ENCODE data around the gene SPACA1.

The SPACA1 gene

GRCh38 chr6:88105741-88106340, 58.2 kb downstream of the SPACA1 start:
- DNase-seq (ENCODE audit: low read depth in 3 of 3), result no peak

DNA sequence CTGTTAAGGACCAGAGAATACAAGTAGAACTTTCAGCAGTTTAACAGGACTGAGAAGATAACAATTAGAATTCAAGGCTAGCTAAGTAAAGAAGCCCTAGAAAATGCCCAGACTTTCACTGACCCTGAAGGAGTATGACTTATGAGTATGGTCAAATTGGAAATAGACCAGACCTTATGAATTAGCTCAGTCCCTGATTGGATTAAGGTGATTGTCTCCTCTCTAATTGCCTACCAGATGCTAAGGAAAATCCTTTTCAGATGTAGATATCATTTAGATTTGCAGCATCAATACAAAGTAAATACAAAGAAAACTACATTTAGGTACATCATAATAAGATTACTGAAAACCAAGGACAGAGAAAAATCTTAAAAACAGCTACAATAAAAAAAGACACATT, 59.6 kb downstream of the SPACA1 start:
- DNase-seq (ENCODE audit: low read depth in 3 of 3), result no peak

DNA sequence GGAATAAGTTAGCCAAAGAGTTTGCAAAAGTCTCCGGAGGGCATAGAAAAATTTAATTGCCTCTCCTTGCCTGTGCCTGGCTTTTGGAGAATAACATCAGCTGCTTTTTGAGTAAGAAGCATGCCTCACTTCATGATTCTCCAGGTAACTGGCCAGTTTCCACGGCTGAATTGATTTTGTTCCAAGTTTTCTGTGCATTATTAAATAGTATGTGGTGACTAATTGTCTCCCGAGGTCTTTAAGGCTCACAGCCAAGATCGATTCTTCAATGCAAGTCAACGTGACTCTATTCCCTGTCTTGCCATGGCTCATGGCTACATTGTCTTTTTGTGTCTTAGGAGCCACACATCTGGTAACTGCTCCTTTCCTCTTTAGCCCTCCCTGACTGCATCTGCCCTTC, 64.3 kb downstream of the SPACA1 start:
- no peak for DNase-seq (ENCODE audit: low read depth in 3 of 3)

- DNase-seq (ENCODE audit: low read depth in 3 of 3), result no peak
Measured at GRCh38 chr6:88114838-88115237, 67.2 kb downstream of the SPACA1 start.

DNA sequence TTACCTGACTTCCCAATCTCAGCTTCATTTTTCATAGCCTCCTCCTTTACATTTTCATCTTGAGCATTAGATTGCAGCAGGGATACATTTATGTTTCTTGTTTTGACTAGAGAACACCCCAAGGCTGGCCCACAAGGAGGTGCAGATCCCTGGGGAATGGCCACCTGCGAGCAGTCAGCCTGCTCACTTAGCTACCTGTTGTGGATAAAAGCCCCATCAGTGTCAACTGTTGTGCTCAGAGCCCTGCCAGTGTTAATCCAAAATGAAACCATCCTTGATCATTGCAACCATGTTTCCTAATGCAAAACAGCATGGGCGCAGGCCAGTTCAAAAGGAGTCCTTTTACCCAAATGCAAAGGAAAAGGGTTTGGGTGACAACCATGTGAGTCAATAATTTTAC, 67.7 kb downstream of the SPACA1 start:
- no peak for DNase-seq (ENCODE audit: low read depth in 3 of 3)

- DNase-seq (ENCODE audit: low read depth in 3 of 3), result no peak
Measured at GRCh38 chr6:88116276-88116675, 68.6 kb downstream of the SPACA1 start.
